GM12891 (cell line): ENCODE data around the gene GPR173.

Source experiments
- POLR2A ChIP-seq: IDR thresholded peaks from 2 replicates; pipeline ENCODE4 v1.6.1; 2011; ENCODE audit warnings: low read depth, low read length, control low read depth
- SPI1 ChIP-seq: IDR thresholded peaks from 2 replicates; pipeline ENCODE4 v1.6.1; 2011; ENCODE audit warnings: low read depth, low read length, control low read depth
- TAF1 ChIP-seq: IDR thresholded peaks from 2 replicates; pipeline ENCODE4 v1.6.1; 2011; ENCODE audit warnings: low read depth, low read length, control low read depth

DNA sequence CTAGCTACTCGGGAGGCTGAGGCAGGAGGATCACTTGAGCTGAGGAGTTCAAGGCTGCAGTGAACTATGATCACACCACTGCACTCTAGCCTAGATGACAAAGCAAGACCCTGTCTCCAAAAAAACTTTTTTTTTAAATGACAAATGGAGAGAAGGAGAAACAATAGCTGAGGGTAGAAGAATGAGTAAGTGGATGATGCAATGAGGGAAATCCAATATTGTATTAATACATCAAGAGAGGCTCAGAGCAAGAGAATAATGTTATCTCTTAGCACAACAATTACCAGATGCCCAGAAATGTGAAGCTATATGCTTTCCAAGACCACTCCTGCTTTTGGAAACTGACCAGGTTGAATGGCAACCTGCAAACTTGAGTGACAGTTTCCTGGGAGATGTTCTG is 19.9 kb upstream of the GPR173 start:
- TF ChIP-seq TAF1, result no peak
- TF ChIP-seq POLR2A, result no peak
- no peak for TF ChIP-seq SPI1
